Measurements from ENCODE around the gene GRIA4.
A peak's percentile ranks its signal among the peaks of the same experiment; 100 is the strongest.

The GRIA4 gene

GRCh38 chr11:105774899-105775298 is 165.0 kb downstream of the GRIA4 start:
- no peak overlapping the region for H2AFZ ChIP-seq (ENCODE audit: low read depth, low read length)
- H3K4ac ChIP-seq (ENCODE audit: low read depth in 1 of 2, low read length in 2 of 2): no peak overlapping the region
- no peak overlapping the region for H2BK5ac ChIP-seq (ENCODE audit: low read depth, low read length, poor library complexity, severe bottlenecking)
- H3K4me1 ChIP-seq (ENCODE audit: control insufficient read depth, insufficient read depth, low read depth, low read length): no peaks in the 10 kb centered on the region
- H3K23ac ChIP-seq (ENCODE audit: low read length in 2 of 2): no peak overlapping the region
- H3K9ac ChIP-seq (ENCODE audit: low read length): no peak overlapping the region
- no peak overlapping the region for H3K14ac ChIP-seq (ENCODE audit: low read length in 2 of 2)
- H3K27ac ChIP-seq (ENCODE audit: low read length, poor library complexity, severe bottlenecking): no peak overlapping the region
- H3K79me1 ChIP-seq (replicated peaks; ENCODE audit: low read length, poor library complexity, severe bottlenecking): no peaks in the 10 kb centered on the region
- no peak overlapping the region for H2BK12ac ChIP-seq (ENCODE audit: low read length in 2 of 2)
- H3K4me3 ChIP-seq (ENCODE audit: insufficient read depth in 1 of 2, low read depth in 1 of 2, low read length in 2 of 2): no peak overlapping the region
- no peak overlapping the region for H3K4me2 ChIP-seq (ENCODE audit: low read length, poor library complexity, severe bottlenecking)
- H3K27me3 ChIP-seq (ENCODE audit: control insufficient read depth in 1 of 2, insufficient read depth in 1 of 2, low read length in 2 of 2): no peaks in the 10 kb centered on the region
- H4K8ac ChIP-seq (ENCODE audit: low read length): no peak overlapping the region
- 87% methylated on average over 4 of the region's 4 CpGs for WGBS
- H2AK5ac ChIP-seq (ENCODE audit: low read length, severe bottlenecking): no peak overlapping the region
- H3K18ac ChIP-seq (ENCODE audit: low read depth in 1 of 2, low read length in 2 of 2): no peak overlapping the region
- no peak for DNase-seq
- no peak overlapping the region for H4K91ac ChIP-seq (ENCODE audit: low read length)
- H2BK120ac ChIP-seq (ENCODE audit: low read depth, low read length): no peak overlapping the region
- H2BK15ac ChIP-seq (ENCODE audit: low read depth, poor library complexity, severe bottlenecking): peak overlapping the region; percentile 7
- H3K9me3 ChIP-seq (ENCODE audit: control insufficient read depth, low read length): no peaks in the 10 kb centered on the region
- no peaks in the 10 kb centered on the region for H3K36me3 ChIP-seq (ENCODE audit: control insufficient read depth in 1 of 2, insufficient read depth in 2 of 2, low read depth in 1 of 2, low read length in 2 of 2)

- H3K79me1 ChIP-seq (replicated peaks; ENCODE audit: low read length, poor library complexity, severe bottlenecking): no peaks in the 10 kb centered on the region
- 88% methylated on average over 2 of the region's 3 CpGs for WGBS
- no peak overlapping the region for H3K4me3 ChIP-seq (ENCODE audit: insufficient read depth in 1 of 2, low read depth in 1 of 2, low read length in 2 of 2)
- no peak overlapping the region for H3K4me2 ChIP-seq (ENCODE audit: low read length, poor library complexity, severe bottlenecking)
- no peak overlapping the region for H4K91ac ChIP-seq (ENCODE audit: low read length)
- no peak overlapping the region for H4K8ac ChIP-seq (ENCODE audit: low read length)
- no peak overlapping the region for H3K18ac ChIP-seq (ENCODE audit: low read depth in 1 of 2, low read length in 2 of 2)
- no peak overlapping the region for H3K27ac ChIP-seq (ENCODE audit: low read length, poor library complexity, severe bottlenecking)
- no peak for DNase-seq
- H3K4ac ChIP-seq (ENCODE audit: low read depth in 1 of 2, low read length in 2 of 2): no peak overlapping the region
- H2BK12ac ChIP-seq (ENCODE audit: low read length in 2 of 2): no peak overlapping the region
- no peak overlapping the region for H2BK5ac ChIP-seq (ENCODE audit: low read depth, low read length, poor library complexity, severe bottlenecking)
- no peak overlapping the region for H3K9ac ChIP-seq (ENCODE audit: low read length)
- H2AK5ac ChIP-seq (ENCODE audit: low read length, severe bottlenecking): no peak overlapping the region
- no peaks in the 10 kb centered on the region for H3K9me3 ChIP-seq (ENCODE audit: control insufficient read depth, low read length)
- no peak overlapping the region for H3K14ac ChIP-seq (ENCODE audit: low read length in 2 of 2)
- H3K27me3 ChIP-seq (ENCODE audit: control insufficient read depth in 1 of 2, insufficient read depth in 1 of 2, low read length in 2 of 2): no peaks in the 10 kb centered on the region
- no peaks in the 10 kb centered on the region for H3K36me3 ChIP-seq (ENCODE audit: control insufficient read depth in 1 of 2, insufficient read depth in 2 of 2, low read depth in 1 of 2, low read length in 2 of 2)
- no peak overlapping the region for H2BK15ac ChIP-seq (ENCODE audit: low read depth, poor library complexity, severe bottlenecking)
- H2AFZ ChIP-seq (ENCODE audit: low read depth, low read length): no peak overlapping the region
- no peak overlapping the region for H3K23ac ChIP-seq (ENCODE audit: low read length in 2 of 2)
- H2BK120ac ChIP-seq (ENCODE audit: low read depth, low read length): no peak overlapping the region
- no peaks in the 10 kb centered on the region for H3K4me1 ChIP-seq (ENCODE audit: control insufficient read depth, insufficient read depth, low read depth, low read length)
These were observed 171.1 kb downstream of the GRIA4 start for GRCh38 chr11:105780781-105781525.

- H3K4me1 ChIP-seq (ENCODE audit: control insufficient read depth, insufficient read depth, low read depth, low read length): no peaks in the 10 kb centered on the region
- WGBS: 95% methylated on average over 1 of the region's 1 CpG
- H2BK15ac ChIP-seq (ENCODE audit: low read depth, poor library complexity, severe bottlenecking): no peak overlapping the region
- H3K9me3 ChIP-seq (ENCODE audit: control insufficient read depth, low read length): no peaks in the 10 kb centered on the region
- no peak overlapping the region for H2BK5ac ChIP-seq (ENCODE audit: low read depth, low read length, poor library complexity, severe bottlenecking)
- H3K23ac ChIP-seq (ENCODE audit: low read length in 2 of 2): no peak overlapping the region
- H3K14ac ChIP-seq (ENCODE audit: low read length in 2 of 2): no peak overlapping the region
- no peak overlapping the region for H3K4me2 ChIP-seq (ENCODE audit: low read length, poor library complexity, severe bottlenecking)
- no peak overlapping the region for H4K91ac ChIP-seq (ENCODE audit: low read length)
- H4K8ac ChIP-seq (ENCODE audit: low read length): no peak overlapping the region
- no peak overlapping the region for H2BK12ac ChIP-seq (ENCODE audit: low read length in 2 of 2)
- no peak overlapping the region for H3K9ac ChIP-seq (ENCODE audit: low read length)
- H3K27me3 ChIP-seq (ENCODE audit: control insufficient read depth in 1 of 2, insufficient read depth in 1 of 2, low read length in 2 of 2): no peaks in the 10 kb centered on the region
- no peak overlapping the region for H2AK5ac ChIP-seq (ENCODE audit: low read length, severe bottlenecking)
- H3K36me3 ChIP-seq (ENCODE audit: control insufficient read depth in 1 of 2, insufficient read depth in 2 of 2, low read depth in 1 of 2, low read length in 2 of 2): no peaks in the 10 kb centered on the region
- no peak overlapping the region for H3K4me3 ChIP-seq (ENCODE audit: insufficient read depth in 1 of 2, low read depth in 1 of 2, low read length in 2 of 2)
- DNase-seq: no peak
- no peak overlapping the region for H3K4ac ChIP-seq (ENCODE audit: low read depth in 1 of 2, low read length in 2 of 2)
- no peak overlapping the region for H2BK120ac ChIP-seq (ENCODE audit: low read depth, low read length)
- no peak overlapping the region for H3K18ac ChIP-seq (ENCODE audit: low read depth in 1 of 2, low read length in 2 of 2)
- no peak overlapping the region for H2AFZ ChIP-seq (ENCODE audit: low read depth, low read length)
- H3K27ac ChIP-seq (ENCODE audit: low read length, poor library complexity, severe bottlenecking): no peak overlapping the region
- no peaks in the 10 kb centered on the region for H3K79me1 ChIP-seq (replicated peaks; ENCODE audit: low read length, poor library complexity, severe bottlenecking)
These were observed 171.9 kb downstream of the GRIA4 start for GRCh38 chr11:105781807-105782206.

- Histone ChIP-seq H3K4me1 (ENCODE audit: control insufficient read depth, insufficient read depth, low read depth, low read length) (no peaks in the 10 kb centered on the region), H2BK12ac (ENCODE audit: low read length in 2 of 2) (no peak overlapping the region), H2BK15ac (ENCODE audit: low read depth, poor library complexity, severe bottlenecking) (no peak overlapping the region), H3K18ac (ENCODE audit: low read depth in 1 of 2, low read length in 2 of 2) (no peak overlapping the region), H3K27ac (ENCODE audit: low read length, poor library complexity, severe bottlenecking) (no peak overlapping the region), H2AK5ac (ENCODE audit: low read length, severe bottlenecking) (no peak overlapping the region), H3K79me1 (replicated peaks; ENCODE audit: low read length, poor library complexity, severe bottlenecking) (no peaks in the 10 kb centered on the region), H3K14ac (ENCODE audit: low read length in 2 of 2) (no peak overlapping the region), H3K4ac (ENCODE audit: low read depth in 1 of 2, low read length in 2 of 2) (no peak overlapping the region), H4K8ac (ENCODE audit: low read length) (no peak overlapping the region), H2BK120ac (ENCODE audit: low read depth, low read length) (no peak overlapping the region), H3K23ac (ENCODE audit: low read length in 2 of 2) (no peak overlapping the region), H3K27me3 (ENCODE audit: control insufficient read depth in 1 of 2, insufficient read depth in 1 of 2, low read length in 2 of 2) (no peaks in the 10 kb centered on the region), H4K91ac (ENCODE audit: low read length) (no peak overlapping the region), H2BK5ac (ENCODE audit: low read depth, low read length, poor library complexity, severe bottlenecking) (no peak overlapping the region), H3K9ac (ENCODE audit: low read length) (no peak overlapping the region), H3K4me3 (ENCODE audit: insufficient read depth in 1 of 2, low read depth in 1 of 2, low read length in 2 of 2) (no peak overlapping the region), H3K9me3 (ENCODE audit: control insufficient read depth, low read length) (no peaks in the 10 kb centered on the region), H3K4me2 (ENCODE audit: low read length, poor library complexity, severe bottlenecking) (no peak overlapping the region), H2AFZ (ENCODE audit: low read depth, low read length) (no peak overlapping the region), H3K36me3 (ENCODE audit: control insufficient read depth in 1 of 2, insufficient read depth in 2 of 2, low read depth in 1 of 2, low read length in 2 of 2) (no peaks in the 10 kb centered on the region)
- 98% methylated on average over 2 of the region's 2 CpGs for whole genome bisulfite sequencing
- DNase-seq: no peak
These were observed 173.3 kb downstream of the GRIA4 start for GRCh38 chr11:105783216-105783615.
